Motor neuron (in vitro differentiated cells): ENCODE data around the gene PARD6B. TPM values are rescaled to one million over a fixed set of nuclear protein-coding genes. Genes with fewer than 3 reads are reported as not detected.
"Not testable (repeated sequence)": the region's sequence is repeated elsewhere in the genome, so short reads cannot be mapped to it uniquely, and the experiment has no call there.

Experiments used
- ATAC-seq, 8 experiments: fragments of 200-7000 bp; cut with Tn5 transposase; replicated peaks in 6 of 8; 2 replicates each; pipeline ENCODE4 v1.8.0; 2021; ENCODE audit warnings: mild to moderate bottlenecking in 8 of 8, moderate library complexity in 8 of 8
- H3K27ac ChIP-seq, 2 donors: fragments of 250-450 bp; sonication (Bioruptor Pico); 2 replicates each; pipeline ENCODE4 v1.9.0; 2021; ENCODE audit warnings: antibody characterized with exemption in 2 of 2, mild to moderate bottlenecking in 2 of 2, moderate library complexity in 1 of 2
- H3K4me1 ChIP-seq, 2 donors: fragments of 250-450 bp; sonication (Bioruptor Pico); replicated peaks in 1 of 2; 2 replicates each; pipeline ENCODE4 v1.6.1; 2021; ENCODE audit warnings: antibody characterized with exemption in 2 of 2, mild to moderate bottlenecking in 2 of 2, moderate library complexity in 1 of 2
- H3K4me3 ChIP-seq, 5 donors: fragments of 250-450 bp; sonication (Bioruptor Pico); 2 replicates each; pipeline ENCODE4 v1.9.0; 2021; ENCODE audit warnings: antibody characterized with exemption in 5 of 5, mild to moderate bottlenecking in 5 of 5, moderate library complexity in 4 of 5
- WGBS, 10 experiments: fragments of 450-650 bp; shearing (Covaris generic); methylation state at CpG; one replicate each; pipeline ENCODE4 v1.0.0; 2022; 5-methylcytosine and 5-hydroxymethylcytosine counted together
- in situ Hi-C, 9 experiments: fragments of 400-800 bp; cut with MboI; loops; one replicate each; pipeline ENCODE4 v1.15.0; 2021; ENCODE audit warnings: low sequenced_read_pairs in 9 of 9, low pct_unique_long_range_greater_than_20kb in 2 of 9; ENCODE audit not compliant: unreplicated experiment in 9 of 9
- total RNA-seq, 8 experiments: library from RNA; unstranded; fragments of 300-600 nt; gene quantifications; 2 replicates each; pipeline versions ENCODE4 v1.2.3 to v1.2.4, GENCODE V29; 2022

The PARD6B gene
- total RNA-seq, 8 experiments from 2014 or later, result 1.5 to 12.7 (median 6.6) TPM

DNA sequence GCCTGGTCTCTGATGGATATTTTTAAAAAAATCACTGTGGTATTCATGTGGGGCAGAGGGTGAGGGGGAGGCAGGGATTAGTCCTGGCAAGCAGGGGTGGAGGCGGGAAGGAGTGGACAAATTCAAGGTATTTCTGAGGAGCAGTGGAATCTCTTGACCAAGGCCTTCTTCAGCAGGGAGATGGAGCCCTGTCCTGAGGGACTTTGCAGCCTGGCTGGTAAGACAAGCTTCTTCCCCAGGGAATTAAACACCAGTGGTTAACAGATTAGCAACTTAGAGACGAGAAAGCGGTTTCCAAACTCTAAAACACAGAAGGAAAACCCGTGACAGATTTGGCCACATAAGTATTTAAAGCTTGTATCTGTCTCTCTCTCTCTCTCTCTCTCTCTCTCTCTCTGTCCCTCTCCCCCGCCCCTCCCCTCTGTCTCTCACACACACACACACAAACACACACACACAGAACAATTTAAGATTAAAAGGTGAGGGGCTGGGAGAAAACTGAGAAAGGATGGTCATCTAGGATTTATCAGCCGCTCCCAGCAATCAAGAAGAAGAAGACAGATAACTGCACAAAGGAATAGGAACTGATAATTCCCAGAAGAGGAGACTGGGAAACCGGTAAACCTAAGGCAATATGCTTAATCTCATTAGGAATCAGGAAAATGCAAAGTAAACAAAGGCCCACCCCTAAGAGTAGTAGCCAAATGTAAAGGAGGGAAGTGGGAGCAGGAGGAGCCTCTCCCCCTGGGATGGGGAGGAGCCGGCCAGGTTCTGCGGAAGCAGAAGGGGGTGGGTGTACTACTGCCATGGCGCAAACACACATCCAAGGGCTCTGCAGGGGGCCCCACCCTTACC is 35.8 kb downstream of the PARD6B start:
- H3K27ac ChIP-seq, H3K4me3 ChIP-seq, in situ Hi-C loops: not testable (repeated sequence)
- H3K4me1 ChIP-seq, result peaks cover 8 to 12% of the 10 kb centered on the region in 2 donors
- WGBS, 10 experiments, result 39 to 80% (median 50%) methylated on average over 1 to 5 of the region's 10 CpGs; no CpG with 5 or more reads in 3 of the 10 experiments
- peak in 5 of 8 experiments; percentile 11 to 79 (median 32) for ATAC-seq

DNA sequence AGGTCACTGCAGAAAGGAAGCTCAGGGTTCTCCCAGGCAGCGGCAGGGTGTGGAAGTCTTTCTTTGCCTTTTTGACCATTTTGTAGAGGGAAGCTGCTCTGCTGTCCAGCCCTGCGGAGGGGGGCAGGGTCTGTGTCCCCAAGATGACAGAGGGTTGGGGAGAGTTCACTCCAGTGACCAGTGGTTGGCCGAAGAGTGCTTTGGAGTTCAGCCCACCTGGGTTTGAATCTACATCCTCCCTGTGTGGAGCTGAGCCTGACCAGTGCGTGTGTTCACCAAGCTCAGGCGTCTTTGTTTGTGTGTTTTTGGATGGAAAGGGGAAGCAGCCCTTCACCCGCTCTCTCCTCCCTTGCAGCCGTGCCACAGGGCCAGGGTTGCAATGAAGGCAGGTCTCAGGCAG is 37.6 kb downstream of the PARD6B start:
- H3K27ac ChIP-seq, H3K4me3 ChIP-seq, ATAC-seq, in situ Hi-C loops: not testable (repeated sequence)
- no CpG with 5 or more reads among the region's 7 CpGs for WGBS, 10 experiments
- H3K4me1 ChIP-seq, result peaks cover 8 to 12% of the 10 kb centered on the region in 2 donors

DNA sequence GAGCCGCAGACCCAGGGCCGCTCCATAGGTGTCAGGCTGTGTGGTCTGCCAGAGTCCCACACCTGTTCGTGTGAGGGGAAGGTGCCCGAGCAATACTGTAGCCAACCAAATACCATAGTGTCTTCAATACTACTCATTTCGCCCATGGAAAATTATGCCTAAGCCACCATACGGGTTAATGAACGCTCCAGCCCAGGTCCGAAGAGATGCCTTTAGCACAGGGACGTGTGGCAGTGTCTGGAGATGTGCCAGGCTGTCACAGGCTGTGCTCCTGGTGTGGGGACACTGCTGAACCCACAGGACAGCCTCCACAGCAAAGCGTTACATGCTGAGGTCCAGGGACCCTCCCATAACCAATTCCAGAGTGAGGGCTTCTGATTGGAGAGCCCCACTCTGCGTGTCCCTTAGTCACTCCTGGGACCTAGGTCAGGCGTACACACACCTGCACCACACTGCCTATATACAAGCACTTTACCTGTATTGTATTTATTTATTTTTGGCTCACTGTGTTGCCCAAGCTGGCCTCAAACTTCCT is 38.2 kb downstream of the PARD6B start:
- ATAC-seq, H3K27ac ChIP-seq, in situ Hi-C loops, H3K4me3 ChIP-seq: not testable (repeated sequence)
- H3K4me1 ChIP-seq, result peaks cover 8 to 12% of the 10 kb centered on the region in 2 donors
- WGBS, 10 experiments, result no CpG with 5 or more reads among the region's 12 CpGs

DNA sequence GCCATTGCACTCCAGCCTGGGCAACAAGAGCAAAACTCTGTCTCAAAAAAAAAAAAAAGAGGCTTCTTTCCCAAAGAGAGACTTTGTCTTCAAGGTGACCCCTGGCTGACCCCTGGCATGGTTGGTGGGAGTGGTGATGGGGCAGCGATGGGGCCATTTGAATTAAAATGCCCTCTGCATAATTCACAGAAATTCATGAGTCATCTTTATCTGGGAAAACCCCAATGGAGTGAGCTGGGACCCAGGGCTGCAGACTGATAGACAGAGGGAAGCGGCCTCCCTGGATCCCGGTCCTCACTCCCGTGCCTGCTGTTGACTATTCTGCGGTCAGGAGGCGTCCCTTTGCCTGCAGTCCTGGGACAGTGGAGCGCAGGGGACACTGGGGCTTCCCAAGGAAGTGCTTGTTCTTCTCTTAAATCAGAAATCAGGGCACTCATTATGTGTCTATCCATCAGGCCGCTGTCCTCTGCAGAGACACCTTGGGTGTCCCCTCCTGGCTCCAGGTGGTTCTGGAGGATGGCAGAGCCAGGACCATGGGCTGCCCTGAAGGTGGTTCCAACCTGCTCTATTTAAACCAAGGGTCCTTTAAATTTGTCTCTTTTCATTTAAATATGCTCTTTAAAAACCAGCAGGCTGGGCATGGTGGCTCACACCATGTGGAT is 40.2 kb downstream of the PARD6B start:
- peak; percentile 41 to 91 (median 75) for ATAC-seq
- no CpG with 5 or more reads among the region's 8 CpGs for WGBS, 10 experiments
- in situ Hi-C loops, result not testable (repeated sequence)

DNA sequence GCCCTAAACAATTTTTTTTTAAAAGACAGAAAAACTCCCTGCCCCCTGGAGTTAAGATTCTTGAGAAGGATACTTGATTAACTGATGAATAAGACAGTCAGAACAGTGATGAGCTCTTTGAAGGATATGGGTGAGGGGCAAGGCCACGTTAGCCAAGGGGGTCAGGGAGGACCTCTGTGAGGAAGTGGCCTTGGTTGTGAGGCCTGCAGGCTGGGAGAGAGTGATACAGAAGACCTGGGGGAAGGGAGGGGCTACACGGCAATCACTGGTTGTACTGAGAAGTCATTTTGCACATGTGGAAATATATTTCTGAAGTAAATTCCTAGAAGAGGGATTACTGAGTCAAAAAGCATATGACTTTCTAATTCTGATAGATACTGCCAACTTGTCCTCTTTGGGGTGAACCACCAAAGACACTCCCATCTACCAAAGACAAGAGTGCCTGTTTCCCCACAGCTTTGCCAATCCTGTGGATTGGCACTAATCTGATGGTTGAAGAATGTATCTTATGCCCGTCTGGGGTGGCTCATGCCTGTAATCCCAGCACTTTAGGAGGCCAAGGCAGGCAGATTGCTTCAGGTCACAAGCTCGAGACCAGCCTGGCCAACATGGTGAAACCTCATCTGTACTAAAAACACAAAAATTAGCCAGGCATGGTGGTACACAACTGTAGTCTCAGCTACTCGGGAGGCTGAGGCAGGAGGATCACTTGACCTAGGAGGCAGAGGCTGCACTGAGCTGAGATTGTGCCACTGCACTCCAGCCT is 41.2 kb downstream of the PARD6B start:
- H3K27ac ChIP-seq, result no peak overlapping the region
- H3K4me1 ChIP-seq, result peaks cover 3 to 6% of the 10 kb centered on the region in 2 donors
- ATAC-seq, result peak in 3 of 8 experiments; percentile 36 to 73 (median 42)
- 40 to 100% (median 87%) methylated on average over 1 to 4 of the region's 5 CpGs; no CpG with 5 or more reads in 2 of the 10 experiments for WGBS, 10 experiments
- in situ Hi-C loops, result no loop called here
- no peak overlapping the region for H3K4me3 ChIP-seq

More for the DNA sequence above, 40.2 kb downstream of the PARD6B start:
- H3K27ac ChIP-seq, H3K4me3 ChIP-seq: not testable (repeated sequence)
- H3K4me1 ChIP-seq, result peaks cover 8 to 12% of the 10 kb centered on the region in 2 donors

DNA sequence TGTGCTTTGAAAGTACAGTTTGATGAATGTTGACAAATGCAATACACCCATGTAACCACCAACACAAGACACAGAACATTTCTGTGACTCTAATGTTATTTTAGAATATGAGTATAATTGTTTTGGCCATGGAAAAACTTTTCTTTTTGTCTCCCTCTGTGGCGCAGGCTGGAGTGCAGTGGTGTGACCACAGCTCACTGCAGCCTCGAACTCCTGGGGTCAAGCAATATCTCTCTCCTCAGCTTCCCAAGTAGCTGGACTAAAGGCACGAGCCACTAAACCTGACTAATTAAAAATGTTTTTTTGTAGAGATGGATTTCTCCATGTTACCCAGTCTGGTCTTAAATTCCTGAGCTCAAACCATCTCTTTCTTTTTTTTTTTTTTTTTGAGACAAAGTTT is 43.1 kb downstream of the PARD6B start:
- WGBS, 10 experiments, result 48 to 100% (median 90%) methylated on average over 1 to 3 of the region's 3 CpGs; no CpG with 5 or more reads in 2 of the 10 experiments
- Histone ChIP-seq H3K27ac (no peak overlapping the region), H3K4me1 (peaks cover 3 to 6% of the 10 kb centered on the region in 2 donors), H3K4me3 (no peak overlapping the region)
- in situ Hi-C loops, result no loop called here
- no peak for ATAC-seq

DNA sequence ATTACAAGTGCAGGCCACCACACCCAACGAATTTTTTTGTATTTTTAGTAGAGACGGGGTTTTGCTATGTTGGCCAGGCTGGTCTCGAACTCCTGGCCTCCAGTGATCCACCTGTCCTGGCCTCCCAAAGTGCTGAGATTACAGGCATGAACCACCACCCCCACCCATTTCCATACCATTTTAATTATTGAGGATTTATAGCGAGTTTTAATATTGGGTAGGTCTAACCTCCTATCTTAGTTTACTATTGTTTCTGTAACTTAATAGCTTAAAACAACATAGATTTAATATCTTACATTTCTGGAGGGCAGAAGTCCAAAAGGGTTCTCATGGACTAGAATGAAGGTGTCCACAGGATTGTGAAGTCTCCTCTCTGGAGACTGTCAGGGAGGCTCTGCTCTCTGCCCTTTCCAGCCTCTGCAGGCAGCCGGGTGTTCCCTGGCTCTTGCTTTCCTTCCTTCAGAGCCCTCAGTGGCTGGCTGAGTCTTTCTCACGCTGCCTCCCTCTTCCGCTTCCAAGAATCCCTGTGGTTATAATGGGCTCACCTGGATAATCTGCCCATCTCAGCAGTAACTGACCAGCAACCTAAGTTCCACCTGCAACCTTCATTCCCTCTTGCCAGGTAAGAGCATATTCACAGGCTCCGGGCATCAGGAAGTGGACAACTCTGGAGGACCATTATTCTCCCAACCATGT is 44.9 kb downstream of the PARD6B start:
- no peak for ATAC-seq
- Histone ChIP-seq H3K27ac (no peak overlapping the region), H3K4me3 (no peak overlapping the region), H3K4me1 (peaks cover 2% of the 10 kb centered on the region in 2 donors)
- in situ Hi-C loops, result loop anchor here in 1 of 9 experiments (25.0 kb wide), 1 partner anchor 589 kb away; the partner anchor contains the start of gene CEBPB
- 0 to 96% (median 76%) methylated on average over 2 to 7 of the region's 8 CpGs; no CpG with 5 or more reads in 1 of the 10 experiments for WGBS, 10 experiments

DNA sequence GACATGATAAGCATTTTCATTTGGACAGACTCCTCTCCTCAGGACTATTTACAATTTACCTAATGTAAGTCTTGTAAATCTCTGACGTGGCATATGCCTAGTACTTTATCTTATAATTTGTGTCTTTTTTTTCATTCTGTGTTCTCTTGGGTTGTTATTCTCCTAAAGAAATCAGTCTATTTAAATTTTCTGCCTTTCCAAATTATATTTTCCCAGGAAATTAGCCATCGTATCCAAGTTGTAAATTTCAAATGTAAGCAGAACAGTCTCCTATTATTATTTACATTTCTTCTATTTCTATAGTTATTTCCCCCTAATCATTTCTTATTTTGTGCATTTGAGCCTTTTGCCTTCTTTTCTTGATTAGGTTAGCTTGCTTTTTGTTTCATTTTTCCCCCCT is 46.0 kb downstream of the PARD6B start:
- 0 to 100% (median 83%) methylated on average over 1 to 2 of the region's 2 CpGs for WGBS, 10 experiments
- in situ Hi-C loops, result loop anchor here in 1 of 9 experiments (25.0 kb wide), 1 partner anchor 590 kb away; the partner anchor contains the start of gene CEBPB
- H3K4me3 ChIP-seq, result no peak overlapping the region
- H3K4me1 ChIP-seq, result no peaks in the 10 kb centered on the region
- ATAC-seq, result no peak
- no peak overlapping the region for H3K27ac ChIP-seq

DNA sequence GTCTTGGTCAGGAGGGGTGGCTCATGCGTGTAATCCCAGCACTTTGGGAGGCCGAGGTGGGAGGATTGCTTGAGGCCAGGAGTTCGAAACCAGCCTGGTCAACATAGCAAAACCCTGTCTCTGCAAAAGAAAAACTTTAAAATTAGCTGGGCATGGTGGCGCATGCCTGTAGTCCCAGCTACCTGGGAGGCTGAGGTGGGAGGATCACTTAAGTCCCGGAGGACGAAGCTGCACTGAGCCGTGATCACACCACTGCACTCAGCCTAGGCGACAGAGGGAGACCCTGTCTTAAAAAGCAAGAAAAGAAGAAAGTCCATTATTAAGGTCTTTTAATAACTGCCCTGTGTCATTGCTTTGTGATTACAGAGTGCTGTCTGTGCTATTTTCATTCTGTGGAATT is 47.6 kb downstream of the PARD6B start:
- 69 to 95% (median 92%) methylated on average over 2 to 8 of the region's 8 CpGs; no CpG with 5 or more reads in 1 of the 10 experiments for WGBS, 10 experiments
- in situ Hi-C loops, result loop anchor here in 1 of 9 experiments (25.0 kb wide), 1 partner anchor 592 kb away; the partner anchor contains the start of gene CEBPB
- H3K4me3 ChIP-seq, H3K4me1 ChIP-seq, H3K27ac ChIP-seq, ATAC-seq: not testable (repeated sequence)

DNA sequence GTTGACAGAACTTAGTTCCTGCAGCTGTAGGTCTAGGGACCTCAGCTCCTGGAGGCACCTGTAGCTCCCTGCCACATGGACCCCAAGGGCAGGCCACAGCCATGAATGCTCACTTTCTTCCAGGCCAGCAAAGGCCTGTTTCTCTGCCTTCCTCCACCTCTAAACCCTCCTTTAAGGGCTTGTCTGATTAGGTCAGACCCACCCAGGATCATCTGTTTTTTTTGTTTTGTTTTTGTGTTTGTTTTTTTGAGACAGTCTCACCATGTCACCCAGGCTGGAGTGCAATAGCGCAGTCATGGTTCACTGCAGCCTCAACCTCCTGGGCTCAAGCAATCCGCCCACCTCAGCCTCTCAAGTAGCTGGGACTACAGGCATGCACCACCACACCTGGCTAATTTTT is 52.0 kb downstream of the PARD6B start:
- WGBS, 10 experiments, result 79 to 100% (median 83%) methylated on average over 1 to 2 of the region's 2 CpGs; no CpG with 5 or more reads in 3 of the 10 experiments
- H3K4me1 ChIP-seq, result peaks cover 6 to 7% of the 10 kb centered on the region in 2 donors
- H3K27ac ChIP-seq, result no peak overlapping the region
- ATAC-seq, result no peak
- H3K4me3 ChIP-seq, result no peak overlapping the region
- in situ Hi-C loops, result loop anchor here in 1 of 9 experiments (25.0 kb wide), 1 partner anchor 596 kb away; the partner anchor contains the start of gene CEBPB

DNA sequence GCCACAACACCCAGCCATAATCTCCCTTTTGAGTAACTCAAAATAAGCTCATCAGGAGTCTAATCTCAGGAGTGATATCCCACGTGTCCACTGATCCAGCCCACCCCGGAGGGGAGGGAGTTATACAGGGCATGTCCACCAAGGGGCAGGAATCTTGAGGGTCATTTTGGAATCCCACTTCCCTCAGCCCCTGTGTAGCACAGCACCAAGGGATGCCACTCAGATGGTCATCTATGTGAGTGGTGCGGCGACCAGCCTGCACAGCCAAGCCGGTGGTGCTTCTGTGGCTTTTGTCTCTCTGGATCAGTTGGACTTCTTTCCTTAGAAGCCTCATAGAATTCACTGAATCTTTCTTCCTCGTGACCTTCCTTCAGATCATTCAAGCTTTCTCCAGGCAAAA is 52.5 kb downstream of the PARD6B start:
- Histone ChIP-seq H3K27ac (no peak overlapping the region), H3K4me3 (no peak overlapping the region), H3K4me1 (peaks cover 7 to 11% of the 10 kb centered on the region in 2 donors)
- WGBS, 10 experiments, result 22 to 96% (median 70%) methylated on average over 1 to 5 of the region's 6 CpGs; no CpG with 5 or more reads in 2 of the 10 experiments
- in situ Hi-C loops, result loop anchor here in 1 of 9 experiments (25.0 kb wide), 1 partner anchor 597 kb away; the partner anchor contains the start of gene CEBPB
- ATAC-seq, result no peak
